ENCODE data around the gene DOCK6.

The DOCK6 gene

DNA sequence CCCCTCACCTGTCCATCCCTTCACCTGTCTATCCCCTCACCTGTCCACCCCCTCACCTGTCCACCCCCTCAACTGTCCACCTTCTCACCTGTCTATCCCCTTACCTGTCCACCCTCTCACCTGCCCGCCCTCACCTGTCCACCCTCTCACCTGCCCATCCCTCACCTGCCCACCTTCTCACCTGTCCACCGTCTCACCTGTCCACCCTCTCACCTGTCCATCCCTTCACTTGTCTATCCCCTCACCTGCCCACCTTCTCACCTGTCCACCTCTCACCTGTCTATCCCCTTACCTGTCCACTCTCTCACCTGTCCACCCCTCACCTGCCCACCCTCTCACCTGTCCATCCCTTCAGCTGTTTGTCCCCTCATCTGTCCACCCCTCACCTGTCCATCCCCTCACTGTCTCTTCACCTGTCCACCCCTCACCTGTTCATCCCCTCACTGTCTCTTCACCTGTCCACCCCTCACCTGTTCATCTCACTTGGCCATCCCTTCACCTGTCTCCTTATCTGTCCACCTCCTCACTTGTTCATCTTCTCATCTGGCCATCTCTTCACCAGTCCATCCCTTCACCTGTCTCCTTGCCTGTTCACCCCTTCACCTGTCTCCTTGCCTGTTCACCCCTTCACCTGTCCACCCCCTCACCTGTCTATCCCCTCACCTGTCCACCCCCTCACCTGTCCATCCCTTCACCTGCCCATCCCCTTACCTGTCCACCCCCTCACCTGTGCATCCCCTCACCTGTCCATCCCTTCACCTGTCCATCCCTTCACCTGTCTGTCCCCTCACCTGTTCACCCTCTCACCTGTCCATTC lies 52.3 kb downstream of the DOCK6 start:
- Histone ChIP-seq H3K4me1 (ENCODE audit: control insufficient read depth in 1 of 2, insufficient read depth in 2 of 2, low read length in 2 of 2) (peaks cover 0 to 7% of the 10 kb centered on the region in 2 donors), H3K27me3 (ENCODE audit: low read depth, low read length) (no peaks in the 10 kb centered on the region), H3K27ac (ENCODE audit: low read length) (no peak overlapping the region), H3K9me3 (ENCODE audit: control insufficient read depth in 1 of 2, low read length in 2 of 2) (no peaks in the 10 kb centered on the region), H3K36me3 (ENCODE audit: control insufficient read depth in 1 of 2, insufficient read depth in 2 of 2, low read length in 2 of 2) (peaks cover 0 to 42% of the 10 kb centered on the region in 2 donors), H3K4me3 (ENCODE audit: low read depth in 1 of 2, low read length in 2 of 2) (no peak overlapping the region)

- no peak overlapping the region for H3K27ac ChIP-seq (ENCODE audit: low read length)
- no peaks in the 10 kb centered on the region for H3K27me3 ChIP-seq (ENCODE audit: low read depth, low read length)
- H3K9me3 ChIP-seq (ENCODE audit: control insufficient read depth in 1 of 2, low read length in 2 of 2): no peaks in the 10 kb centered on the region
- peaks cover 0 to 35% of the 10 kb centered on the region in 2 donors for H3K36me3 ChIP-seq (ENCODE audit: control insufficient read depth in 1 of 2, insufficient read depth in 2 of 2, low read length in 2 of 2)
- H3K4me3 ChIP-seq (ENCODE audit: low read depth in 1 of 2, low read length in 2 of 2): no peak overlapping the region
- H3K4me1 ChIP-seq (ENCODE audit: control insufficient read depth in 1 of 2, insufficient read depth in 2 of 2, low read length in 2 of 2): peaks cover 0 to 19% of the 10 kb centered on the region in 2 donors
Observed at GRCh38 chr19:11208561-11209471, 53.5 kb downstream of the DOCK6 start.

DNA sequence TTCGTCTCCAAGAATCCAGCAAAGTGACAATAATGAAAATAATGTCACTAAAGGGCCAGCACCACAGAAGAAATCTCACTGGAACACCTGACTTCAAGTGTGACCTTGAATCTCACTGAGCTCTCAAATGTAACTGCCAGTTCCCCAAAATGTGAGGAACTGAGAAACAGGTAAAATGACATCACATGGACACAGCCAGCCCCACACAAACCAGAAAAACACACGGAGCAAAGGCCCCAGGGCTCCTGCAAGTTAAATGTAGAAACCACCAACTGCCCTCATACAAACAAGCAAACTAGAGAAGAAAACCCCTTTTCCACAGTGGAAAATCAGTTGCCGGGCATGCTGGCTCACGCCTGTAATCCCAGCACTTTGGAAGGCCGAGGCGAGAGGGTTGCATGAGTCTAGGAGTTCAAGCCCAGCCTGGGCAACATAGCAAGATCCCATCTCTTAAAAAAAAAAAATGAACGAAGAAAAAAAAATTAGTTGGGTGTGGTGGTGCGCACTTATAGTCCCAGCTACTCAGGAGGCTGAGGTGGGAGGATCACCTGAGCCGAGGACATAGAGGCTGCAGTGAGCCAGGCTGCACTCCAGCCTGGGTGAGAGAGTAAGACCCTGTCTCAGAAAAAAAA lies 56.3 kb downstream of the DOCK6 start:
- Histone ChIP-seq H3K27ac (ENCODE audit: low read length) (no peak overlapping the region), H3K27me3 (ENCODE audit: low read depth, low read length) (no peaks in the 10 kb centered on the region), H3K9me3 (ENCODE audit: control insufficient read depth in 1 of 2, low read length in 2 of 2) (no peaks in the 10 kb centered on the region), H3K4me1 (ENCODE audit: control insufficient read depth in 1 of 2, insufficient read depth in 2 of 2, low read length in 2 of 2) (peaks cover 0 to 27% of the 10 kb centered on the region in 2 donors), H3K4me3 (ENCODE audit: low read depth in 1 of 2, low read length in 2 of 2) (no peak overlapping the region), H3K36me3 (ENCODE audit: control insufficient read depth in 1 of 2, insufficient read depth in 2 of 2, low read length in 2 of 2) (peaks cover 0 to 16% of the 10 kb centered on the region in 2 donors)

DNA sequence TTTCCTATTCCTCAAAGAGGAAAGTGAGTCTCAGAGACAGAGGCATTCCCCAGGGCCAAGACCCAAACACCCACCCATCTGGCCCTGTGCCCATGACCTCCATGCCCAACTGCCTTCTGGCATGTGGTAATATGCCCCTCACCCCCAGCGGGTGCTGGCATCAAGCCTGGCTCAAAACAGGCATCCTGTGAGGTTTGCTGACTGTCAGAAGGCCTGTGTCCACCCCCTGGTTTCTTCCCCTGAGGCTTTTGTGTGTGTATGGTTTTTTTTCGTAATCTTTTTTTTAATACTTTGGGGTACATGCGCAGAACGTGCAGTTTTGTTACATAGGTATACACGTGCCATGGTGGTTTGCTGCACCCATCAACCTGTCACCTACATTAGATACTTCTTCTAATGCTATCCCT lies 57.4 kb downstream of the DOCK6 start:
- Histone ChIP-seq H3K9me3 (ENCODE audit: control insufficient read depth in 1 of 2, low read length in 2 of 2) (no peaks in the 10 kb centered on the region), H3K4me3 (ENCODE audit: low read depth in 1 of 2, low read length in 2 of 2) (peak overlapping the region in 1 of 2 donors; percentile 49), H3K27me3 (ENCODE audit: low read depth, low read length) (no peaks in the 10 kb centered on the region), H3K27ac (ENCODE audit: low read length) (peak overlapping the region; percentile 60), H3K4me1 (ENCODE audit: control insufficient read depth in 1 of 2, insufficient read depth in 2 of 2, low read length in 2 of 2) (peaks cover 0 to 27% of the 10 kb centered on the region in 2 donors), H3K36me3 (ENCODE audit: control insufficient read depth in 1 of 2, insufficient read depth in 2 of 2, low read length in 2 of 2) (peaks cover 0 to 19% of the 10 kb centered on the region in 2 donors)

DNA sequence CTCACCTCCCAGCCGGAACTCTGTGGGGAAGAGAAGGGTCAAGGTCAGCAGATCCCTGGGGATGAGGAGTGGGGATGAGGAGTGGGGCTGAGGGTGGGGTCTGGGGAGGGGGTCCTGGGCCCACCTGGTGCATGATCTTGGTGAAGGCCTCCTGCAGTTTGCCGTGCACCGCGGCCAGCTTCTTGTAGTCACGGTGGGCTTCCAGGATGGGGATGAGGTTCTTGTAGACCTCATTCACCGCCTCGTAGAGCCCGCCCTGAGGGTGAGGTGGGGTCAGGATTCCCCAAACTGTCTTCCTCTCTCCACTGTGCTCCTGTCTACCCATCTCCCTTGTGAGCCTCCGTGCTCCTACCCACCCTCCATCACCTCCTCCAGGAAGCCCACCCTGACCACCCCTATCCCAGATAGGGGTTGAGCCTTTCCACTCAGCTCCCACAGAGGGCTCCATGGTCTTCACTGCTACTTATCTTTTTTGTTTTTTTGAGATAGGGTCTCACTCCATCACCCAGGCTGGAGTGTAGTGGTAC lies 58.2 kb downstream of the DOCK6 start:
- H3K36me3 ChIP-seq (ENCODE audit: control insufficient read depth in 1 of 2, insufficient read depth in 2 of 2, low read length in 2 of 2): peaks cover 0 to 18% of the 10 kb centered on the region in 2 donors
- no peaks in the 10 kb centered on the region for H3K9me3 ChIP-seq (ENCODE audit: control insufficient read depth in 1 of 2, low read length in 2 of 2)
- H3K4me1 ChIP-seq (ENCODE audit: control insufficient read depth in 1 of 2, insufficient read depth in 2 of 2, low read length in 2 of 2): peaks cover 0 to 27% of the 10 kb centered on the region in 2 donors
- peak overlapping the region; percentile 60 for H3K27ac ChIP-seq (ENCODE audit: low read length)
- peak overlapping the region in 1 of 2 donors; percentile 49 for H3K4me3 ChIP-seq (ENCODE audit: low read depth in 1 of 2, low read length in 2 of 2)
- H3K27me3 ChIP-seq (ENCODE audit: low read depth, low read length): no peaks in the 10 kb centered on the region

DNA sequence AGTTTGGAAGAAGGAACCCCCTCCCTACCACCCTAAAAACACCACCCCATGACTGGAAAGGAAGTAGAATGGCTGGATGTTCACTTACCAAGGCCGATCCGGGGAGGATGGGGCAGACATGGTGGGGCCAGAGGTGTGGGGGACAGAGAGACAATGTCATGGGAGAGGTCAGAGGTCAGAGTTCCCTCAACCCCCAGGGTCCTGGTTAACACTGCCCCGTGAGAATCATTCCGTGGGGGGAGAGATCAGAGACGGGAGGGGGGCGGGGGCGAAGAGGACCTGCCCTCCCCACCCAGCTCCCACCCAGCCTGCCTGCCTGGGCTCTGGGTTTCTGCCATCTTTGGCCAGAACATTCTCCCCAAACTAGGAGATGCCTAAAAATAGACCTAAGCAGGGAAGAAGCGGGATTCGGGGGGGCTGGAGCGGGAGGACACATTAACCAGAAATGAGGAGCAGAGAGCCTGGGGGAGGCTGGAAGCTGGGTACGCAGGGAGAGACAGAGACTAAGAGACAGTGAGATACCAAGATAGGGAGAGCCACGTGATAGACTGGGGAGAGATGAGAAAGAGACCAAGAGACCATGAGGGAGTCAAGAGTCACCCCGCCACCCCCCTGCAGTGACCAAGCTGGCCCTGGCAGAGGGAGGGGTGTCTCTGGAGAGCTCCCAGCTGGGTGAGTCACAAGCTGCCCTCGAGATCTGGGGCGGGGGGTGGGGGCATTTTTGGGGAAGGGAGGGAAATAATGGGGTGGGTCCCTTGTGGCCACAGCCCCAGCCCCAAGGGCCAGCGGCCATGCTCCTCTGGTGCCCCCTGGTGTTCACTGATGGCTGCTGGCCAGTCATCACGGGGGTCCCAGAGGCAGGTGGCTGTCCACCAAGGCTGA lies 58.9 kb downstream of the DOCK6 start:
- Histone ChIP-seq H3K27me3 (ENCODE audit: low read depth, low read length) (no peaks in the 10 kb centered on the region), H3K4me1 (ENCODE audit: control insufficient read depth in 1 of 2, insufficient read depth in 2 of 2, low read length in 2 of 2) (peaks cover 0 to 29% of the 10 kb centered on the region in 2 donors), H3K4me3 (ENCODE audit: low read depth in 1 of 2, low read length in 2 of 2) (peak overlapping the region in 1 of 2 donors; percentile 49), H3K36me3 (ENCODE audit: control insufficient read depth in 1 of 2, insufficient read depth in 2 of 2, low read length in 2 of 2) (peaks cover 0 to 11% of the 10 kb centered on the region in 2 donors), H3K27ac (ENCODE audit: low read length) (peak overlapping the region; percentile 92), H3K9me3 (ENCODE audit: control insufficient read depth in 1 of 2, low read length in 2 of 2) (no peaks in the 10 kb centered on the region)

GRCh38 chr19:11202488-11203193 lies 59.7 kb downstream of the DOCK6 start:
- peaks cover 0 to 36% of the 10 kb centered on the region in 2 donors for H3K4me1 ChIP-seq (ENCODE audit: control insufficient read depth in 1 of 2, insufficient read depth in 2 of 2, low read length in 2 of 2)
- H3K27ac ChIP-seq (ENCODE audit: low read length): peak overlapping the region; percentile 92
- H3K36me3 ChIP-seq (ENCODE audit: control insufficient read depth in 1 of 2, insufficient read depth in 2 of 2, low read length in 2 of 2): peaks cover 0 to 10% of the 10 kb centered on the region in 2 donors
- H3K9me3 ChIP-seq (ENCODE audit: control insufficient read depth in 1 of 2, low read length in 2 of 2): no peaks in the 10 kb centered on the region
- H3K4me3 ChIP-seq (ENCODE audit: low read depth in 1 of 2, low read length in 2 of 2): peak overlapping the region in 1 of 2 donors; percentile 49
- H3K27me3 ChIP-seq (ENCODE audit: low read depth, low read length): no peaks in the 10 kb centered on the region

- Histone ChIP-seq H3K36me3 (ENCODE audit: control insufficient read depth in 1 of 2, insufficient read depth in 2 of 2, low read length in 2 of 2) (peaks cover 0 to 10% of the 10 kb centered on the region in 2 donors), H3K9me3 (ENCODE audit: control insufficient read depth in 1 of 2, low read length in 2 of 2) (no peaks in the 10 kb centered on the region), H3K4me3 (ENCODE audit: low read depth in 1 of 2, low read length in 2 of 2) (no peak overlapping the region), H3K27ac (ENCODE audit: low read length) (no peak overlapping the region), H3K4me1 (ENCODE audit: control insufficient read depth in 1 of 2, insufficient read depth in 2 of 2, low read length in 2 of 2) (peaks cover 0 to 36% of the 10 kb centered on the region in 2 donors), H3K27me3 (ENCODE audit: low read depth, low read length) (no peaks in the 10 kb centered on the region)
Observed at GRCh38 chr19:11201791-11202190, 60.5 kb downstream of the DOCK6 start.

GRCh38 chr19:11200931-11201330 lies 61.4 kb downstream of the DOCK6 start:
- H3K36me3 ChIP-seq (ENCODE audit: control insufficient read depth in 1 of 2, insufficient read depth in 2 of 2, low read length in 2 of 2): peaks cover 0 to 10% of the 10 kb centered on the region in 2 donors
- H3K27ac ChIP-seq (ENCODE audit: low read length): no peak overlapping the region
- no peaks in the 10 kb centered on the region for H3K27me3 ChIP-seq (ENCODE audit: low read depth, low read length)
- H3K4me1 ChIP-seq (ENCODE audit: control insufficient read depth in 1 of 2, insufficient read depth in 2 of 2, low read length in 2 of 2): peaks cover 0 to 41% of the 10 kb centered on the region in 2 donors
- H3K9me3 ChIP-seq (ENCODE audit: control insufficient read depth in 1 of 2, low read length in 2 of 2): no peaks in the 10 kb centered on the region
- H3K4me3 ChIP-seq (ENCODE audit: low read depth in 1 of 2, low read length in 2 of 2): no peak overlapping the region
